ENCODE results near the gene KCNJ8.

Gene KCNJ8

DNA sequence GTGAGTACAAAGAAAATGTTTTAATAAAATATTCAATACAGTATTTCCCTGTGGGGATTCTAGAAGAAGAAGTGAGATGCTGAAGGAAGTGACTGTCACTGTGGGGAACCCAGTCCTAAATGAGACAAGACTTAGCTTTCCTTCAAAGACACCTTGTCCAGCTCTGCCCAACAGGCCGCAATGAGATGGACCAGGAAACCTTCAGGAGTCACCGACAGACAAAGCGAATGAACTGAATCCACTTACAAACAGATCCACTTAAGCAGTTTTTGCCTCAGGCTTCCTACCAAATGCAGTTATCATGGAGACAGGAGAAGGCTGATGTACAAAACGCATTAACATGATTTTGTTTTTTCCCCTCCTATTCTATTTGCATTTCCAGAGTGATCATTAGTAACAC is 9.6 kb downstream of the KCNJ8 start:
- H3K79me2 ChIP-seq (ENCODE audit: insufficient read depth, low read length): no peaks in the 10 kb centered on the region
- no peak overlapping the region for H3K4me2 ChIP-seq (ENCODE audit: low read depth, low read length, poor library complexity, severe bottlenecking)
- H3K4me1 ChIP-seq (ENCODE audit: insufficient read depth, low read length, poor library complexity, severe bottlenecking): no peaks in the 10 kb centered on the region
- no peak overlapping the region for H3K9ac ChIP-seq (ENCODE audit: low read depth, low read length, poor library complexity, severe bottlenecking)
- no peaks in the 10 kb centered on the region for H4K20me1 ChIP-seq (ENCODE audit: insufficient read depth, low read length, poor library complexity, severe bottlenecking)
- no peaks in the 10 kb centered on the region for H3K27me3 ChIP-seq (ENCODE audit: insufficient read depth, low read length, poor library complexity, severe bottlenecking)
- no peak overlapping the region for H2AFZ ChIP-seq (ENCODE audit: low read length)
- no peaks in the 10 kb centered on the region for H3K9me2 ChIP-seq (replicated peaks; ENCODE audit: low read depth, low read length)
- no peaks in the 10 kb centered on the region for H3F3A ChIP-seq (ENCODE audit: low read depth)
- no peaks in the 10 kb centered on the region for H3K9me3 ChIP-seq (ENCODE audit: insufficient read depth, low read depth, low read length)
- H3K36me3 ChIP-seq (ENCODE audit: insufficient read depth, low read length): no peaks in the 10 kb centered on the region
- TF ChIP-seq EZH2phosphoT487 (IDR thresholded peaks at IDR 0.05; ENCODE audit: borderline replicate concordance): no peak
- TF ChIP-seq, protein P1, sequence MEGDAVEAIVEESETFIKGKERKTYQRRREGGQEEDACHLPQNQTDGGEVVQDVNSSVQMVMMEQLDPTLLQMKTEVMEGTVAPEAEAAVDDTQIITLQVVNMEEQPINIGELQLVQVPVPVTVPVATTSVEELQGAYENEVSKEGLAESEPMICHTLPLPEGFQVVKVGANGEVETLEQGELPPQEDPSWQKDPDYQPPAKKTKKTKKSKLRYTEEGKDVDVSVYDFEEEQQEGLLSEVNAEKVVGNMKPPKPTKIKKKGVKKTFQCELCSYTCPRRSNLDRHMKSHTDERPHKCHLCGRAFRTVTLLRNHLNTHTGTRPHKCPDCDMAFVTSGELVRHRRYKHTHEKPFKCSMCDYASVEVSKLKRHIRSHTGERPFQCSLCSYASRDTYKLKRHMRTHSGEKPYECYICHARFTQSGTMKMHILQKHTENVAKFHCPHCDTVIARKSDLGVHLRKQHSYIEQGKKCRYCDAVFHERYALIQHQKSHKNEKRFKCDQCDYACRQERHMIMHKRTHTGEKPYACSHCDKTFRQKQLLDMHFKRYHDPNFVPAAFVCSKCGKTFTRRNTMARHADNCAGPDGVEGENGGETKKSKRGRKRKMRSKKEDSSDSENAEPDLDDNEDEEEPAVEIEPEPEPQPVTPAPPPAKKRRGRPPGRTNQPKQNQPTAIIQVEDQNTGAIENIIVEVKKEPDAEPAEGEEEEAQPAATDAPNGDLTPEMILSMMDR (conservative IDR thresholded peaks at IDR 0.05; ENCODE audit: low read length): no peak
- H3K4me3 ChIP-seq (ENCODE audit: low read length, poor library complexity, severe bottlenecking): no peak overlapping the region

DNA sequence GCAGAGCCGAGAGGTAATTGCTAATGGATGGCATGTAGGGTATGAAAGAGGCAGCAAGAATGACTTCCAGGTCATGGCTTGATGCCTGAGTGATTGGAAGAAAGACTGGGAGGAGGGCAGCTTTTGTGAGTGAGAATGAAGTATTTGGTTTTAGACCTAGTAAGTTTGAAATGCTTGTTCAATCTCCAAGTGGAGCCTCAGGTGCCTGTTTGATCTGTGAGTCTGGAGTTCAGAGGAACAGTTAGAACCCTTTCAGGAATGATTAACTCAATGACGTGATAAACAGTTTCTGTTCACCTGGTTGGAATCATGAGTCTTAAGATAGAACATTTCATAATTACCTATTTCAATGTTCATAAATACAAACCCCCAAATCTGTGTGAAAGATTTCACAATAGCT is 10.4 kb downstream of the KCNJ8 start:
- no peak overlapping the region for H3K9ac ChIP-seq (ENCODE audit: low read depth, low read length, poor library complexity, severe bottlenecking)
- H3K4me2 ChIP-seq (ENCODE audit: low read depth, low read length, poor library complexity, severe bottlenecking): no peak overlapping the region
- no peaks in the 10 kb centered on the region for H3K9me2 ChIP-seq (replicated peaks; ENCODE audit: low read depth, low read length)
- no peaks in the 10 kb centered on the region for H3K79me2 ChIP-seq (ENCODE audit: insufficient read depth, low read length)
- no peaks in the 10 kb centered on the region for H4K20me1 ChIP-seq (ENCODE audit: insufficient read depth, low read length, poor library complexity, severe bottlenecking)
- no peaks in the 10 kb centered on the region for H3F3A ChIP-seq (ENCODE audit: low read depth)
- no peaks in the 10 kb centered on the region for H3K9me3 ChIP-seq (ENCODE audit: insufficient read depth, low read depth, low read length)
- H3K4me3 ChIP-seq (ENCODE audit: low read length, poor library complexity, severe bottlenecking): no peak overlapping the region
- no peak for TF ChIP-seq EZH2phosphoT487 (IDR thresholded peaks at IDR 0.05; ENCODE audit: borderline replicate concordance)
- TF ChIP-seq, protein P1 (conservative IDR thresholded peaks at IDR 0.05; ENCODE audit: low read length): no peak
- H3K4me1 ChIP-seq (ENCODE audit: insufficient read depth, low read length, poor library complexity, severe bottlenecking): no peaks in the 10 kb centered on the region
- H3K36me3 ChIP-seq (ENCODE audit: insufficient read depth, low read length): no peaks in the 10 kb centered on the region
- no peaks in the 10 kb centered on the region for H3K27me3 ChIP-seq (ENCODE audit: insufficient read depth, low read length, poor library complexity, severe bottlenecking)
- no peak overlapping the region for H2AFZ ChIP-seq (ENCODE audit: low read length)

DNA sequence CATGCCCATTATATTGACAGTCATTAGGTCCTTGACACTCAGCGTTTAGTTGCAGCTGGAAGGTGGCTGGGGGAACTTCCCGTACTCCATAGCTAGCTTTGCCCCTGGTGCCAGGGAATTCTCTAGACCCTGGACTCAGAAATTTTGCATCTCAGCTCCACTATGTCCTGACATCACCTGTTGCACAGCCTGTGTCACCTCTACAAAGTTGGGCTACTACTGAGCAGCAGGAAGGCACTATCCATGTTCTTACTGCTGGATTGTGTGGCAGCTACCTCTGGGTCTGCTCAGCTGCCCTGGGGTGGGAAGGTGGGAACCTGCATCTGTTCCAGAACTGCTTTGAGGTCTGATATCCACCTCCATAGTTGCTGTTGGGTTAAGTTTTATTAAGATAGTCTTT is 11.0 kb downstream of the KCNJ8 start:
- Histone ChIP-seq H3K79me2 (ENCODE audit: insufficient read depth, low read length) (no peaks in the 10 kb centered on the region), H2AFZ (ENCODE audit: low read length) (no peak overlapping the region), H3K27me3 (ENCODE audit: insufficient read depth, low read length, poor library complexity, severe bottlenecking) (no peaks in the 10 kb centered on the region), H3K9me3 (ENCODE audit: insufficient read depth, low read depth, low read length) (no peaks in the 10 kb centered on the region), H3K9ac (ENCODE audit: low read depth, low read length, poor library complexity, severe bottlenecking) (no peak overlapping the region), H3K4me1 (ENCODE audit: insufficient read depth, low read length, poor library complexity, severe bottlenecking) (no peaks in the 10 kb centered on the region), H3K4me2 (ENCODE audit: low read depth, low read length, poor library complexity, severe bottlenecking) (no peak overlapping the region), H3K9me2 (replicated peaks; ENCODE audit: low read depth, low read length) (no peaks in the 10 kb centered on the region), H4K20me1 (ENCODE audit: insufficient read depth, low read length, poor library complexity, severe bottlenecking) (no peaks in the 10 kb centered on the region), H3F3A (ENCODE audit: low read depth) (no peaks in the 10 kb centered on the region), H3K4me3 (ENCODE audit: low read length, poor library complexity, severe bottlenecking) (no peak overlapping the region), H3K36me3 (ENCODE audit: insufficient read depth, low read length) (no peaks in the 10 kb centered on the region)
- TF ChIP-seq EZH2phosphoT487 (IDR thresholded peaks at IDR 0.05; ENCODE audit: borderline replicate concordance): no peak
- TF ChIP-seq, protein P1 (conservative IDR thresholded peaks at IDR 0.05; ENCODE audit: low read length): no peak

Measured in Loucy (cell line).